H1 (cell line): ENCODE data around the gene ETV5. TPM values are rescaled to one million over a fixed set of nuclear protein-coding genes. Genes with fewer than 3 reads are reported as not detected.

Experiments
- polyA plus RNA-seq, 7 experiments: library from polyadenylated mRNA; depleted of rRNA in 3 of 7; stranded (reverse) in 5 of 7; unstranded in 2 of 7; fragments of >200 nt in 5 of 7; fragments of 200-250 nt in 2 of 7; gene quantifications; 1 replicate in 5 of 7; 2 replicates in 1 of 7; 4 replicates in 1 of 7; pipeline versions ENCODE4 v1.2.1 to v1.2.3, GENCODE V29; 2011 to 2013; ENCODE audit warnings: missing spikeins in 2 of 7, mixed read lengths in 2 of 7
- total RNA-seq: library from RNA; stranded (reverse); fragmentation: NEBNext Ultra II Directional; extraction: Animal tissue kit (Norgen Biotek cat#: 25700); gene quantifications from 2 replicates; pipeline ENCODE4 v1.2.1, GENCODE V29; 2021
- TF ChIP-seq, protein P1 (sequence below): fragments of 300-600 bp; sonication (generic); IDR thresholded peaks from 2 replicates; pipeline ENCODE4 v1.7.1; 2012; ENCODE audit warnings: low read length, moderate library complexity, mild to moderate bottlenecking, inconsistent platforms; ENCODE audit not compliant: insufficient replicate concordance

Gene ETV5
- total and polyA plus RNA-seq, 2 of the 8 experiments (the other 6 are each of a cell fraction or from before 2014, with no cell fraction given): 13.1 to 36.9 TPM

- TF ChIP-seq, protein P1, sequence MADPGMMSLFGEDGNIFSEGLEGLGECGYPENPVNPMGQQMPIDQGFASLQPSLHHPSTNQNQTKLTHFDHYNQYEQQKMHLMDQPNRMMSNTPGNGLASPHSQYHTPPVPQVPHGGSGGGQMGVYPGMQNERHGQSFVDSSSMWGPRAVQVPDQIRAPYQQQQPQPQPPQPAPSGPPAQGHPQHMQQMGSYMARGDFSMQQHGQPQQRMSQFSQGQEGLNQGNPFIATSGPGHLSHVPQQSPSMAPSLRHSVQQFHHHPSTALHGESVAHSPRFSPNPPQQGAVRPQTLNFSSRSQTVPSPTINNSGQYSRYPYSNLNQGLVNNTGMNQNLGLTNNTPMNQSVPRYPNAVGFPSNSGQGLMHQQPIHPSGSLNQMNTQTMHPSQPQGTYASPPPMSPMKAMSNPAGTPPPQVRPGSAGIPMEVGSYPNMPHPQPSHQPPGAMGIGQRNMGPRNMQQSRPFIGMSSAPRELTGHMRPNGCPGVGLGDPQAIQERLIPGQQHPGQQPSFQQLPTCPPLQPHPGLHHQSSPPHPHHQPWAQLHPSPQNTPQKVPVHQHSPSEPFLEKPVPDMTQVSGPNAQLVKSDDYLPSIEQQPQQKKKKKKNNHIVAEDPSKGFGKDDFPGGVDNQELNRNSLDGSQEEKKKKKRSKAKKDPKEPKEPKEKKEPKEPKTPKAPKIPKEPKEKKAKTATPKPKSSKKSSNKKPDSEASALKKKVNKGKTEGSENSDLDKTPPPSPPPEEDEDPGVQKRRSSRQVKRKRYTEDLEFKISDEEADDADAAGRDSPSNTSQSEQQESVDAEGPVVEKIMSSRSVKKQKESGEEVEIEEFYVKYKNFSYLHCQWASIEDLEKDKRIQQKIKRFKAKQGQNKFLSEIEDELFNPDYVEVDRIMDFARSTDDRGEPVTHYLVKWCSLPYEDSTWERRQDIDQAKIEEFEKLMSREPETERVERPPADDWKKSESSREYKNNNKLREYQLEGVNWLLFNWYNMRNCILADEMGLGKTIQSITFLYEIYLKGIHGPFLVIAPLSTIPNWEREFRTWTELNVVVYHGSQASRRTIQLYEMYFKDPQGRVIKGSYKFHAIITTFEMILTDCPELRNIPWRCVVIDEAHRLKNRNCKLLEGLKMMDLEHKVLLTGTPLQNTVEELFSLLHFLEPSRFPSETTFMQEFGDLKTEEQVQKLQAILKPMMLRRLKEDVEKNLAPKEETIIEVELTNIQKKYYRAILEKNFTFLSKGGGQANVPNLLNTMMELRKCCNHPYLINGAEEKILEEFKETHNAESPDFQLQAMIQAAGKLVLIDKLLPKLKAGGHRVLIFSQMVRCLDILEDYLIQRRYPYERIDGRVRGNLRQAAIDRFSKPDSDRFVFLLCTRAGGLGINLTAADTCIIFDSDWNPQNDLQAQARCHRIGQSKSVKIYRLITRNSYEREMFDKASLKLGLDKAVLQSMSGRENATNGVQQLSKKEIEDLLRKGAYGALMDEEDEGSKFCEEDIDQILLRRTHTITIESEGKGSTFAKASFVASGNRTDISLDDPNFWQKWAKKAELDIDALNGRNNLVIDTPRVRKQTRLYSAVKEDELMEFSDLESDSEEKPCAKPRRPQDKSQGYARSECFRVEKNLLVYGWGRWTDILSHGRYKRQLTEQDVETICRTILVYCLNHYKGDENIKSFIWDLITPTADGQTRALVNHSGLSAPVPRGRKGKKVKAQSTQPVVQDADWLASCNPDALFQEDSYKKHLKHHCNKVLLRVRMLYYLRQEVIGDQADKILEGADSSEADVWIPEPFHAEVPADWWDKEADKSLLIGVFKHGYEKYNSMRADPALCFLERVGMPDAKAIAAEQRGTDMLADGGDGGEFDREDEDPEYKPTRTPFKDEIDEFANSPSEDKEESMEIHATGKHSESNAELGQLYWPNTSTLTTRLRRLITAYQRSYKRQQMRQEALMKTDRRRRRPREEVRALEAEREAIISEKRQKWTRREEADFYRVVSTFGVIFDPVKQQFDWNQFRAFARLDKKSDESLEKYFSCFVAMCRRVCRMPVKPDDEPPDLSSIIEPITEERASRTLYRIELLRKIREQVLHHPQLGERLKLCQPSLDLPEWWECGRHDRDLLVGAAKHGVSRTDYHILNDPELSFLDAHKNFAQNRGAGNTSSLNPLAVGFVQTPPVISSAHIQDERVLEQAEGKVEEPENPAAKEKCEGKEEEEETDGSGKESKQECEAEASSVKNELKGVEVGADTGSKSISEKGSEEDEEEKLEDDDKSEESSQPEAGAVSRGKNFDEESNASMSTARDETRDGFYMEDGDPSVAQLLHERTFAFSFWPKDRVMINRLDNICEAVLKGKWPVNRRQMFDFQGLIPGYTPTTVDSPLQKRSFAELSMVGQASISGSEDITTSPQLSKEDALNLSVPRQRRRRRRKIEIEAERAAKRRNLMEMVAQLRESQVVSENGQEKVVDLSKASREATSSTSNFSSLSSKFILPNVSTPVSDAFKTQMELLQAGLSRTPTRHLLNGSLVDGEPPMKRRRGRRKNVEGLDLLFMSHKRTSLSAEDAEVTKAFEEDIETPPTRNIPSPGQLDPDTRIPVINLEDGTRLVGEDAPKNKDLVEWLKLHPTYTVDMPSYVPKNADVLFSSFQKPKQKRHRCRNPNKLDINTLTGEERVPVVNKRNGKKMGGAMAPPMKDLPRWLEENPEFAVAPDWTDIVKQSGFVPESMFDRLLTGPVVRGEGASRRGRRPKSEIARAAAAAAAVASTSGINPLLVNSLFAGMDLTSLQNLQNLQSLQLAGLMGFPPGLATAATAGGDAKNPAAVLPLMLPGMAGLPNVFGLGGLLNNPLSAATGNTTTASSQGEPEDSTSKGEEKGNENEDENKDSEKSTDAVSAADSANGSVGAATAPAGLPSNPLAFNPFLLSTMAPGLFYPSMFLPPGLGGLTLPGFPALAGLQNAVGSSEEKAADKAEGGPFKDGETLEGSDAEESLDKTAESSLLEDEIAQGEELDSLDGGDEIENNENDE: no peak
- TF ChIP-seq, all 59 proteins: peak for 0
Measured at GRCh38 chr3:186118692-186119091, 9.8 kb upstream of the ETV5 start (continued).
